Fibroblast of skin of right quadriceps (primary cell): ENCODE measurements around the gene MRAP.
A peak's percentile ranks its signal among the peaks of the same experiment; 100 is the strongest.
"Not testable (repeated sequence)": the region's sequence is repeated elsewhere in the genome, so short reads cannot be mapped to it uniquely, and the experiment has no call there.

ENCODE experiments used
- DNase-seq: peaks from one replicate; pipeline ENCODE4 v3.0.0-alpha.2; 2013

Gene MRAP

DNA sequence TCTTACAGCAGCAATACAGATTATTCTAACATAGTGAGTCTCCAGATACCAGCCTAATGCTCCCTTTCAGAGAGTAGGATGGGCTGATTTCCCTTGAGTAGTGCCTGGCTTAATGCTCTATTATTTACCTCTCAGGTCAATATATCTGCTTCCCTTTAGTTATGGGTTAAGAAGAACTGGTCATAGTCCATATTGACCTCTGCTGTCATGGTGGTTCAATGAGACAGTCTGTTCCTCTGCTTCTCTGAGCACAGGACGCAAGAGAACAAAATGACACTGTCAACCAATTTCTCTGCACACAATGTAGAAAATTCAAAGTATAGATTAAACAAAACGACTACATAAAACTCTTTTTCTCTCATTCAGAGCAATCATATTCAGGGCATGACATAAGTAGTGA is 2.9 kb downstream of the MRAP start:
- no peak for DNase-seq

DNA sequence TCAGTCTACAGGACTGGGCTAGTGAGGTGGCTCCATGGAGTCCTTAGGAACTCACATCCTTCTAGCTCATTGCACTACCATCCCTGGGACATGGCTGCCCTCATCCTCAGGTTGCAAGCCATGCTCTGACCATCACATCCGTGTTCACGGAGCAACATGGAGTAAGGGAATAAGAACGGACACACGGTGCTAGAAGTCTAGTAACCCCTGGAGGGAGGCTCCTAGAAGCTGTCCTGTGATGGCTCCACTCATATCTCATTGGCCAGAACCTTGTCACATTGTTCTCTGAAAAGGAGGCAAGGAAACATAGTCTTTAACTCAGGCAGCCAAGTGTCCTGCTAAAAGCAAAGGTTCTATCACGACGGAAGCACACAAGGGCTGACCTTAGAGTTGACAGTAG is 3.9 kb downstream of the MRAP start:
- DNase-seq = no peak

DNA sequence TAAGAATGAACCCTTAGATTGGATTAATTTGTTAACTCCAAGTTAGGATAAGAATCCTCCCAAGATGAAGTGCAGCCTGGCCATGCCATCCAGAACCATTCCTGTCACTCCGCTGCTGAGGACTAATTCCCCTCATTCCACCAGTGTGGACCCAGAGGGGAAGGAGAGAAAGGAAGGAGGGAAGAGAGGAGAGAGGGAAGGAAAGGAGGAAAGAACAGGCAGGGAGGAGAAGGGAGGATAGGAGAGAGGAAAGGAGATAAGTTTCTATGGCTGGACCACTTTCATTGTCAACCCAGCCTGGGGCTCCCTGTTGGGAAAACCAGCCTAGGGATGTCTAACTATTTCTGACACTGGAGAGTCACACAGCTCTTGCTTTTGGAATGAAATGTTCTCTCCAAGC is 4.7 kb downstream of the MRAP start:
- no peak for DNase-seq

DNA sequence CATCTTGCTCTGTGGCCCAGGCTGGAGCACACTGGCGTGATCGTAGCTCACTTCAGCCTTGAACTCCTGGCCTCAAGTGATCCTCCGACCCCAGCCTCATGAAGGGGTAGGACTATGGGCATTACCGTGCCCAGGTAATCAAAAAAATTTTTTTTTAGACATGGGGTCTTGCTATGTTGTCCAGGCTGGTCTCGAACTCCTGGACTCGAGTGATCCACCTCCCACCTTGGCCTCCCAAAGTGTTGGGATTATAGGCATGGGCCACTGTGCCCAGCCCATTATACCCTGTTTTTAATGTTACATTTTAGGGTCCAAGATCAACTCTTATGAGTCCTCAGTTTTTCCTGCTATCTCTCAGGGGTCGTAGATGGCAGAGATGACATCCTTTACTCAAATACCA is 6.3 kb downstream of the MRAP start:
- no peak for DNase-seq

DNA sequence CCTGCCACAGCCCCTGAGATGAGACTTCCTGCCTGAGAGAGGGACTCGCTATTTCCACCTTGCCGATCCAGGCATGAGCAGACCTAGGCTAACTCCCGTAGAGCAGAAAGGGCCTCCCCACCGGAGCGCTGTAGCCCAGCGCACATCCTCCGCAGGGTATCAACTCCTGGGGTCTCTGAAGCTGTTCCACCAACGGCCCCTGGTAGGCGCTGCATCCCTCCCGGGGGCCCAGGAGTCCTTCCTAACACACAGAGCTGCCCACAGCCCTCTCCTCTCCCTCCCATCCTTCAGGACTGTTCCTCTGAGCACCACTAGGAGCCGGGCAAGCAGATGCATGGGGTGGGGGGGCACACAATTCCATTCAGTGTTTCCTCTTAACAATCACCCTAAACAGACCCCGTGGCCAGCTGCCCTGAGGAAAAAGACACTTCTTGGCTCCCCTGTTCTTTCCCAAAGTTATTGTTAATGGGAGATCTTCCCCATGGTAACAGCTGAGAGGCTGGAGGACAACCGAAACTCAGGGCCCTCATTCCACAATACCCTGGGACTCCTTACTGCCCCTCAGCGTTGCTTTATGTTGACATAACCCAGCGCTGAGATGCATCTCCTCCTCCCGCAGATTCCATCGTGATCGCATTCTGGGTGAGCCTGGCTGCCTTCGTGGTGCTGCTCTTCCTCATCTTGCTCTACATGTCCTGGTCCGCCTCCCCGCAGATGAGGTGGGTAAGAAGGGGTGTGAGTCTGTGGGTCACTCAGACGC is 7.5 kb downstream of the MRAP start:
- no peak for DNase-seq

DNA sequence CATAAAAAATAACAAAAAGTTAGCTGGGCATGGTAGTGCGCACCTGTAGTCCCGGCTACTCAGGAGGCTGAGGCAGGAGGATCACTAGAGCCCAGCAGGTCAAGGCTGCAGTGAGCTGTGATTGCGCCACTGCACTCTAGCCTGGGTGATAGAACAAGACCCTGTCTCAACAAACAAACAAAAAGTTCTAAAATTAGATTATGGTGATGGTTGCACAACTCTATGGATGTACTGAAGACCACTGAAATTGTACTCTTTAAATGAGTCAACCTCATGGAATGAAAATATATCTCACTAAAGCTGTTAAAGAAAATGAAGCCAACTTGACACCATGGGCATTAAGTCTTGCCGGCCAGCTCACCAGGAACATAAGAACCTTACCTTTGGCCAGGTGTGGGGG is 9.1 kb downstream of the MRAP start:
- DNase-seq = peak; percentile 35

DNA sequence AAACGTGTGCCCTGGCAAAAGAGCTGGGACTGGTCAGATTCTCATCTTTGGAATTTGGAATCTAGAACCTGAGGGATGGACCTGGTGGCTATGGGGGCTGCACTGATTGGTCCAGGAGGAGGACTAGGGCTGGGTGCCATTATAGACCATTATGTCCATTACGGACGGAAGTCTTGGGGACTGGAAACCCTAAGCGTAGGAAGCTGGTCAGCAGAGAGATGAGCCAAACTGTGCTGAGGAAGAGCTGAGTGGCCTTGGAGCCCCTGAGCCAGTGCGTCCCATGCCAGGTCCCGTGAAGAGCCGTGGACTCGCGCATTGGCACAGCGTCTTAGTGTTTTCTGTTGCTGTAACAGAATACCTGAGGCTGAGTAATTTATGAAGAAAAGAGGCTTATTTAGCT is 10.0 kb downstream of the MRAP start:
- DNase-seq = no peak

DNA sequence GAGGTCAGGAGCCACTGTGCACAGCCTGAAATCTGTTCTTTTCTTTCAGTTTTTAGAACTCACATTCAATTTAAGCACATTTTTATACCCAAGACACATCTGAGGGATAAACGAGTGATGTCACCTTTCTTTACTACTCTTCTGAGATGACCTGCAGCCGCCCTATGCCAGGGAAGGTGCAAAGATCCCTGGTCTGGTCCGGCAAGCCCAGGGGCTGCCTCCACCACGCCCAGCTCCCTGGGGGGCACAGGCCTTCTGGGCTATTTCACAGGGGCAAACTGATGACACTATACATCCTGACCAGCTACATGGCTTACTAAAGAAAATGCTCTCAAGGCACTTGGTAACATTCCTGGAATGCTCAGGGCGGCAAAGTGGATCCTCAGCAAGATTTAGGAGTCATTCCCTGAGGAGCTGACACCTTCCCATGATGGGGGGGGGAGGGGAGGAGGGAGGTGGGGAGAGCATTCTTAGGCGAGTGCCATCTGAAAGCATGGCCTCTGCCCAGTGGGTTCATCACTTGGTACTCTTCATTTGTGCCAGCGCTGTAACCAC is 11.3 kb downstream of the MRAP start:
- DNase-seq = no peak

DNA sequence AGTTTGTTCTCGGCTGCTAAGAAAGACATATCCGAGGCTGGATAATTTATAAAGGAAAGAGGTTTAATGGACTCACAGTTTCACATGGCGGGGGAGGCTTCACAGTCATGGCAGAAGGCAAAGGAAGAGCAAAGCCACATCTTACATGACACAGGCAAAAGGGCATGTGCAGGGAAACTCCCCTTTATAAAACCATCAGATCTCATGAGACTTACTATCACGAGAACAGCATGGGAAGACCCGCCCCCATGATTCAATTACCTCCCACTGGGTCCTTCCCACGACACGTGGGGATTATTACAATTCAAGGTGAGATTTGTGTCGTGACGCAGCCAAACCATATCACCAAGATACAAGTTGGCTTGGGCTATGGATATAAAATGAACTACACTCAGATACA is 12.3 kb downstream of the MRAP start:
- DNase-seq = not testable (repeated sequence)

DNA sequence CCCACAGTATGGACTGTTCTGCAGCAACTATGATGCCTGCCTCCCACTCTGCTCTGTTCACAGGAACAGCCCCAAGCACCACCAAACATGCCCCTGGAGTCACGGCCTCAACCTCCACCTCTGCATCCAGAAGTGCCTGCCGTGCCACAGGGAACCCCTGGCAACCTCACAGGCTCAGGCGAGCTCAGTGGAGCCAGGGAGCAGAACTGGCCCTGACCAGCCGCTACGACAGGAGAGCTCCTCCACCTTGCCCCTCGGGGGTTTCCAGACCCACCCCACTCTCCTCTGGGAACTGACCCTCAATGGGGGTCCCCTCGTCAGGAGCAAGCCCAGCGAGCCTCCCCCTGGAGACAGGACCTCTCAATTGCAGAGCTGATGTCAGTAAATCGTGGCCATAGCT is 13.0 kb downstream of the MRAP start:
- DNase-seq = no peak

DNA sequence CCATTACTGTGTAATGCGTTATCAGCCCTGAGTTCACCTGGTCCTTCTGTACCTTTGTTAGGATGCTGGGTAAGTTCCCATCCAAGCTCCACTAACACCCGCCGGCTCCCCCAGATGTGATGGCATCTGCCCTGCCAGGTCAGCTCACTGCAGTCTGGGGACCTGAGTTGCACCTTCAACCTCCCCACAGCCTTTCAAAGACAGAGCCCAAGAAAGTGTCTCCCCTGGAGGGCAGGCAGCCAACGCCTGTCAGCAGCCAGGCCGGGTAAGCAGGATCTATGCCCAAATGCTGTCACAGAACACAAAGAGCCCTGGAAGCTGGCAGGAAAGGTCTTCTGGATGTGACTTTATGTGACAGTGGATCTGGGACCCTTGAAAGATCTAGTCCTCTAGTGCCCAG is 13.7 kb downstream of the MRAP start:
- DNase-seq = no peak

DNA sequence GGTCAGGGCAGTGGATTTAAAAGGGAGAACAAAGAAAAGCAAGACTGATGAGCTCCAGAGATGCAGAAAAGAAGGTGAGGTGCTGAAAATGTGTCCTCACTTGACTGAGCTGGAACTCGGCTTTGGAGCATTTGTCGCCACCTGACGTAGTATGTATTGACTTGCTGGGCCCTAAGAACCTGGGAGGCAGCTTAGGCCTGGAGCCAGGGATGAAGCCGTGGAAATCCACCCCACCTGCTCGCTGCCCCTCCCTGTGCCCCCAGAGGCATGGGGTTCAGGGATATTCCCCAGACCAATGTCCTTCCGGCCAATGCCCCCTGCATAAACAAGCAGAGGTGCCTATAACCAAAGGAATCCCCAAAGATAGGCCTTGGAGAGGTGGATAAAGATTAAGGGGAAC is 14.3 kb downstream of the MRAP start:
- no peak for DNase-seq

DNA sequence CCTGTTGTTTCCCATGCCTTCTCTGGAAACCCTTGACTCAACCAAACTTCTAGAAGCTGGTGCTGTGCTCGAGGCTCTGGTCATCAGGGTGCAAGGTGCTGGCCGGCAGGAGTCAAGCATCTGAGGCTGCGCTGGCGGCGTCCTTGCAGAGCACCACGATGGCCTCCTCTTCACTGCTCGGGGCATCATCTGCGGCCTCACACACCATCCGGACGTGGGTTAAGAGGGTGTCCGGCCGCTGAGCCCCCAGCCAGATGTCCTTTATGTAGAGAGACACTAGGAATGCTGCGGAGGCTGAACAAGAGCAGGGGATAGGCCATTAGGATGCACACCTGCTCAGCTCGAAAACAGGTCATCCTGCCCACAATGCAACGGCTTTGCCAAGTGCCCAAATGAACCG is 16.2 kb downstream of the MRAP start:
- no peak for DNase-seq

DNA sequence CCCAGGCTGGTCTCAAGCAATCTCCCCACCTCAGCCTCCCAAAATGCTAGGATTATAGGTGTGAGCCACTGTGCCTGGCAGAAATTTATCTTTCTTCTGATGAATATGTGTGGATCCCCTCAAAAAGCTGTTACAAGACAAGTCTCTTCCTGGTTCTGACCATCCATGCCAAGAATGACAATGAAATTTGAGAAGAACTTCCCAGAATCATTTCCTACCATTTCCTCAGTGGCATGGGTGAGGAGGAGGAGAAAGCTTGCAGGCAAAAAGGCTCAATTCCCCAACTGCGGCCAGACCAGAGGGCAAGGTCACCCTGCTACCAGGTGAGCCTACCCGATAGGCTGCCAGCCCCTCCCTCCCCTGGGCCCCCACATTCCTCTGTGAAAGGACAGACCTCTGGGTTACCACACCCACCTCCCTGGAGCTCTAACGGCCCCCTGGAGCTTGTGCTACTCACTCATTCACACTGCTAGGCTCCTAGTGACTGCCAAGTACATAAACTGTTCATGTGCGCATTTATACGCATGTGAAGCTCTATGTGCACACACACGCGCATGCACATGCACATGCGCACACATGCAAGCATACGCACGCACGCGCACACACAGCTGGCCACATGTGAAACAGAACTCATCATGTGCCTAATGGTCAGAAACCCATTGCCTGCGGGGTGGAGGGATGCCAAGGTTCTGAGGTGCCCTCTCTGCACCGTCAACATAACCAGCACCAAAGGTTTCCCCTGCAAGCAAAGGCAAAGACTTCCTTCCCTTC is 17.0 kb downstream of the MRAP start:
- no peak for DNase-seq

DNA sequence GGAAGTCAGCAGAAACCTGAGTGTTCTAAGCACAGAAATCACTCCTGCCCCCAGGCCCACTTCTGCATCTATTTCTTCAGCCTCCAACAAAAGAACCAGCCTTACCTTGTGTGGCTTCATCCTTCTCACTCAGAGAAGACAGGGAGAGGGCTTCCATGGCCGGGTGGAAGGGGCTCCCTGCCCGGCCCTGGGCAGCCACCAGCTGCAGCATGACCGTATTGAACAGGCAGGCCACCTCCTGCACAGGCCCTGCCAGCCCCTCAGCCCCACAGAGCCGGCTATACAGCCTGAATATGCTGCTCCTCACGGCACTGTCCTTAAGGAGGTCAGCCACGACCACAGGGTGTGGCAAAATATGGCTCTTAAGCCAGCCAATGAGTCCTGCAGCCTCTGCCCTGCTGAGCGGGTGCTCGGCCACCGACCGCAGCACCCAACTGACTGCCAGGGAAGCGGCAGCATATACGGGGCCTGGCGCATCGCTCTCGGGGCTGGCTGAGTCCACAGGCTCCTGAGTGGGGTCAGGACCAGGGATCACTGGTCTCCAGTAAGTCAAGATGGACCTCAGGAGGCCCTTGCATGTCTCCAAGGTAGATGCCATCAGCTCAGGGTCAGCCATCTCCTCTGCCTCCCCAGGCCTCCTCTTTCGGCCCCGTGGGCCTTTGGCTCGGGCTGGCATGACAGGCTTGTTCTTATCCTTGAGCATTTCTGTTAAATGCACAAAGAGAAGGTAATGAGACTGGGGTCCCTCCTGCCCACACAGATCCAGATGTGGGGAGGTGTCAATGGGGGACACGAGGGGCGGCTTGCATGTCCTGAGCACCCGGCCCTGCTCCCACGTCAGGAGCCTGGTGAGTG is 17.9 kb downstream of the MRAP start:
- DNase-seq = no peak

DNA sequence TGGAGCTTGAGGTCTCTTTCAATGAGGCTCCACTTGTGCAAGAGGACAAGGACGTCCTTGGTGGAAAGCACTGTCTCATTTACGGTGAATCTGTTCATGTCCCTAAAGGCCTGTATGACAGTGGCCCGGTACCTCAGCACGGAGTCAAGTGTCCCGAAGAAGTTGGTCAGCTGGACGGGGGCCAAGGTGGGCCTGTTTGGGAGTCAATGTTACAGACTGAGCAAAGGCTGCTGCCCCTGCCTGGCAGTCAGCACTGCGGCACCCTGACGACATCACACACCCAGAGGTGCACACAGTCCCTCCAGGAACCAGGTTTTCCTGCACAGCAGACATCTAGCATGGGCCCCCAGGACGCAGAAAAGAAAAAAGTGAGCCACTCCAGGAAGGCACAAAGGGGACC is 19.1 kb downstream of the MRAP start:
- no peak for DNase-seq

DNA sequence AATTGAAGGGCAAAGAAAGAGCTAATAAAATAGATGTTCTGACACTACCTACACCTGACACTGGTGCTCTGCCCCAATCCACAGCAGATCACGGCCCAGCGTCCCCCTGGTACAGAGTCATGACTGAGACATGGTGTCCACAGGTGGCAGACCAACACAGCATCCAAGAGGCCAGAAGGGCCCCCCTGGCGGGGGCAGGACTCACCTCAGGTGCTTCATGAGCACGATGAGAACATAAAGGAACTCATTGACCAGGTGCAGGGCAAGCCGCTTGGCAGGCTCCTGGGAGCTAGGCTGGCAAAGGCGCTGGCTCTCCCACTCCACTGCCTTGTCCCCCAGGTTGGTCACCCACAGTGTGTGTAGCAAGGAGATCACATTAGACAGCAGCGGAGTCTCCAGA is 20.4 kb downstream of the MRAP start:
- no peak for DNase-seq

DNA sequence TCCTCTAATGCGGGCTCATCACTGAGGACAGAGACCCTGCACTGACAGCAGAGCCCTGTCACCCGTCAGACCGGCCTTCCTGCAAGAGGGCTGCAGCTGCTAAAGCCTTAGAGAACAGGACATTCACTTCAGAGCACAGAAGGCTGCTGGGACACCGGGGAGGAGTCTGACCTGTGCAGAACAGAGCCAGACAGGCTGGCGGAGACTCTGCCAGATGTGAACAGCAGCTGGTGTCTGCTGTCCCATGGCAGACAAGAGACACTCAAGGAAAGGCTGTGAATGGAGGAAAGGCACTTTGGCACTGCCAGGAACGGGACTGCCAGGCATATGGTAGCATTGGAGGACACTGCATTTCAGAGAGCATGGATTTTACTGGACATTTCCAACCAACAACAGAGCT is 21.4 kb downstream of the MRAP start:
- no peak for DNase-seq

DNA sequence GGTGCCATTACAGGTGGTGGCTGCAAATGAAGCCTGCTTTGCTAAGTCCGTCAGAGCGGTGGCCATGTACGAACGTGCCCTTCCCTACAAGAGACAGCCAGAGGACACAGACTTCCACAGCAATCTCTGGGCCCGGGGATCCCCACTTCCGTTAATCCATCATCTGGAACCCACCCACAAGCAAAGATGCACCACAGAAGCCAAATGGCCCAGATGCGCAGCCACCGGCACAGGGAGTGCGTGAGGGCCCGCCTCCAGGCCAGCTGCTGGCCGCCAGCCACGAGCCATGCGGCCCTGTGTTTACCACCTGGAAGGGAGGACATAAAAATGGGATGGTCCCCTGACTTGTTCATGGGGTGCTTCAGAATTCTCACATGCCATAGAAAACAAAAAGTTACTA is 22.1 kb downstream of the MRAP start:
- DNase-seq = no peak

DNA sequence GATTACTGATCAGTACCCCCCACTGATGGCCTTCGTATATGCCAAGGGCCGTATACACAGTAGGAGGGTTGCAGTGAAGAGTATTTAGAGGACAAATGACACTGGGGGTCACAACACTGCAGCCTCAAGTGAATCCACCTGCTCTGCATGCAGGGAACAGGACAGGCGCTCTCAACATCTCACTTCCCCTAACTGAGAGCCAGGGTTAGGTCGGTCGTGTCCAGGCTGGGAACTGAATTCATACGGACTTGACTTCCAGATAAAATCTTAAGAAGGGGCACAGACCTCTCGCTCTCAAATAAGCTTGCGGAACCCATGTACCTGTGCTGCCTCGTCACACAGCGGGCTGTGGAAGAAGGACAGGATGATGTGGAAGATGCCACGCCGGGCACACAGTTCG is 22.8 kb downstream of the MRAP start:
- DNase-seq = no peak

DNA sequence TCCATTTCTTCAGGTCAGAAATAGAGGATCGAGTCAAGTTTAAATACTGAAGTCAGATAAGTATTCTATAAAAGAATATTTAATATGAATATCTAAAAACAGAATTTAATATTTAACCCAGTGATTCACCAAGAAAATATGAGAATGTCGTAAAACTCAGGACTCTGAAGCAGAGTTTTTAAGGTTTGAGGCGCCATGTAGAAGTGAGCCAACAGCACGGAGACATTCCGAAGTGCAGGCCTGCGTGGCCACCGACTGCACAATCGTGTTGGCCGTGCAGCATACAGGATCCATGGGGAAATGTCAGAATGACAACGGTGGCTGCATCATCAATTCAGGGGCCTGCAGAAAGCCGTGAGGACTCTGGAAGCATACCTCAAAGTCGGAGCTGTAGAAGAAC is 23.4 kb downstream of the MRAP start:
- DNase-seq = no peak

DNA sequence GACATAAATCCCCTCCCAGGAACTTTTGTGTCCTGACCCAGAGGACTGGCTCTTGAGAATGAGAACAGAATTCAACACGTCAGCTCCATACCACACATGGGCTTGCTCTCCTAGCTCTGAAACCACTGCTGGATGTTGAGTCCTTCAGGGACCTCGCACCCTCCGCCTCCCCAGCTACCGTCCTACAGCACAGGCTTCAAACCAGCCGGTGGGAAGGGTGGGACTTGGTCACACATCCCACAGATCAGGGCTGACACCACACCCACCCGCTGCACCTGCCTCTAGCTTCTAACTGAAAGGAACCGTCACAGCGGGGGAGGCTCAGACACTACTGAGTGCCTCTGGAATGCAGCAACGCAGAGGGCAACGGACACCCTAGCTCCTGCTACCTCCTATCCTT is 24.0 kb downstream of the MRAP start:
- no peak for DNase-seq

DNA sequence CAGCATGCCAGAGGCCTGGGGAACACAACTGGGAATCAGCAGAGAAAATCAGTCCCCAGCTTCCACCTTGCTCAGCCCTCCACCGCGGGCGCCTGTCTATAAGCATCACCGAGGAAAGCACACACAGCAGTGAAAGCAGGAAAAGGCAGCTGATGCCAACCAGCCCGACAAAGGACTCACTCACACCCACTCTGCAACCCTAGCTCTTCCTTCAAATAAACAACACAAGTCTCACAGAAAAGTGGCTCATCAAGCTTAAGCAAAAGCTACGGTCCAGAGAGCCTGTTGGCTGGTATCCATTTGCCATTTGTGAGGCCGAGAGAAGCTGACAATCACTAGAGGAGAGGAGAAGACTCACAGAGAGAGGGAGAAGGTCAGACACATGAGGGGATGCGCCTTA is 27.1 kb downstream of the MRAP start:
- DNase-seq = no peak

DNA sequence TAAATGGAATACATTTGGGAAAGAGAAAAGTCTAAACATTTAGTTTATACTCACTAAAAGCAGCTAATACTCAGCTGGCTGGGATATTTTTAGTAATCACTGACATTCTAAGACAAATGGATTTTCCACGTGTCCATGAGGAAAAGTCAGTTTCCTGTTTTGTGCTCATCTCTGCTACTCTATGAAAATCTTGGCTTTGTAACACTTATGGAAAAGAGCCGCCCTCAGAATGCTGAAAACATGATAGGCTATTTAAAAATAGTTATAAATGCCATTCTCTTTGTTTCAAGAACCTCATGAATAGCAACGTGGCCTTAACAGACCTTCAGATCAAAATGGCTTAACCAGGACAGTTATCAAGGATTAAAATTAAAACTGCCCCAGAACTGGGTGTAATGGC is 29.9 kb downstream of the MRAP start:
- DNase-seq = peak; percentile 69
